ENCODE measurements around the gene PTPRD. TPM values are rescaled to one million over a fixed set of nuclear protein-coding genes. Genes with fewer than 3 reads are reported as not detected.

PTPRD gene
- polyA plus RNA-seq, 1 experiment, result 0.39 TPM

GRCh38 chr9:8382777-8383527 is 2229.8 kb downstream of the PTPRD start:
- Histone ChIP-seq H3K4me3 (ENCODE audit: low read depth, low read length) (no peak overlapping the region), H3K27me3 (ENCODE audit: control insufficient read depth, insufficient read depth, low read length) (no peaks in the 10 kb centered on the region), H3K36me3 (ENCODE audit: control insufficient read depth, insufficient read depth, low read length) (no peaks in the 10 kb centered on the region)
- CTCF ChIA-PET, result no interaction called here
- POLR2A ChIA-PET, result no interaction called here
- no peak for DNase-seq (ENCODE audit: low read depth)
- TF ChIP-seq CTCF (IDR thresholded peaks at IDR 0.05; ENCODE audit: insufficient read depth, low read depth, low read length), result no peak

- CTCF ChIA-PET, result no interaction called here
- H3K36me3 ChIP-seq (ENCODE audit: control insufficient read depth, insufficient read depth, low read length), result no peaks in the 10 kb centered on the region
- H3K4me3 ChIP-seq (ENCODE audit: low read depth, low read length), result no peak overlapping the region
- POLR2A ChIA-PET, result no interaction called here
- no peak for TF ChIP-seq CTCF (IDR thresholded peaks at IDR 0.05; ENCODE audit: insufficient read depth, low read depth, low read length)
- no peaks in the 10 kb centered on the region for H3K27me3 ChIP-seq (ENCODE audit: control insufficient read depth, insufficient read depth, low read length)
- no peak for DNase-seq (ENCODE audit: low read depth)
These were observed 2230.5 kb downstream of the PTPRD start for GRCh38 chr9:8382266-8382665.

GRCh38 chr9:8381601-8382000 is 2231.2 kb downstream of the PTPRD start:
- ChIA-PET CTCF (no interaction called here), POLR2A (no interaction called here)
- no peak for DNase-seq (ENCODE audit: low read depth)
- Histone ChIP-seq H3K36me3 (ENCODE audit: control insufficient read depth, insufficient read depth, low read length) (no peaks in the 10 kb centered on the region), H3K27me3 (ENCODE audit: control insufficient read depth, insufficient read depth, low read length) (no peaks in the 10 kb centered on the region), H3K4me3 (ENCODE audit: low read depth, low read length) (no peak overlapping the region)
- no peak for TF ChIP-seq CTCF (IDR thresholded peaks at IDR 0.05; ENCODE audit: insufficient read depth, low read depth, low read length)

- ChIA-PET CTCF (no interaction called here), POLR2A (no interaction called here)
- no peak for TF ChIP-seq CTCF (IDR thresholded peaks at IDR 0.05; ENCODE audit: insufficient read depth, low read depth, low read length)
- H3K36me3 ChIP-seq (ENCODE audit: control insufficient read depth, insufficient read depth, low read length), result no peaks in the 10 kb centered on the region
- H3K4me3 ChIP-seq (ENCODE audit: low read depth, low read length), result no peak overlapping the region
- DNase-seq (ENCODE audit: low read depth), result no peak
- H3K27me3 ChIP-seq (ENCODE audit: control insufficient read depth, insufficient read depth, low read length), result no peaks in the 10 kb centered on the region
These were observed 2238.3 kb downstream of the PTPRD start for GRCh38 chr9:8374471-8374870.

- no peak for DNase-seq (ENCODE audit: low read depth)
- POLR2A ChIA-PET, result no interaction called here
- CTCF ChIA-PET, result no interaction called here
- no peak for TF ChIP-seq CTCF (IDR thresholded peaks at IDR 0.05; ENCODE audit: insufficient read depth, low read depth, low read length)
- H3K4me3 ChIP-seq (ENCODE audit: low read depth, low read length), result no peak overlapping the region
- no peaks in the 10 kb centered on the region for H3K27me3 ChIP-seq (ENCODE audit: control insufficient read depth, insufficient read depth, low read length)
- no peaks in the 10 kb centered on the region for H3K36me3 ChIP-seq (ENCODE audit: control insufficient read depth, insufficient read depth, low read length)
These were observed 2241.1 kb downstream of the PTPRD start for GRCh38 chr9:8371686-8372085.
